ENCODE measurements around the gene ZMAT1. TPM values are rescaled to one million over a fixed set of nuclear protein-coding genes. Genes with fewer than 3 reads are reported as not detected.

ZMAT1 gene
- total RNA-seq, 2 experiments from 2014 or later: not detected

DNA sequence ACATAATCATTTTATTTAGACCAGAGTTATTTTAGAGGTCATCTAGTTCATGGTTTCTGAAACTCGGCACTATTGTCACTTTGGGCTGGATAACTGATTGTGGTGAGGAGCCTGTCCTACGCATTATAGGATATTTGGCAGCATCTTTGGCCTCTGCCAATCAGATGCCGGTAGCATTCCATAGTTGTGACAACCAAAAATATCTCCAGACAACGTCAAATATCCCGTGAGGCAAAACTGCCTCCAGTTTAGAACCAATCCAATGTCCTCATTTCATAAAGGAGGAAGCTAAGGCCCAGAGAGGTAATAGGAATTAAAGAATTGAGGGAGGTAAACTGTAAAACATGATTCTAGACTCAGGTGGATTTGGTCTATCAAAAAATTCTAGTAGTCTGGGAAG, 6.1 kb downstream of the ZMAT1 start:
- intact Hi-C loops (cut with micrococcal nuclease; ENCODE audit: unreplicated experiment): no loop called here
- DNase-seq (ENCODE audit: low spot score): no peak
- H3K4me2 ChIP-seq (ENCODE audit: low read length): no peak overlapping the region
- no peaks in the 10 kb centered on the region for H3K36me3 ChIP-seq (ENCODE audit: insufficient read depth, low read length)
- H3K4me3 ChIP-seq (ENCODE audit: low read depth, low read length, poor library complexity, severe bottlenecking): no peak overlapping the region
- no peak overlapping the region for H3K27ac ChIP-seq (ENCODE audit: low read depth, low read length, poor library complexity, severe bottlenecking)
- H3K4me1 ChIP-seq (ENCODE audit: insufficient read depth, low read length, poor library complexity, severe bottlenecking): no peaks in the 10 kb centered on the region
- H4K20me1 ChIP-seq (ENCODE audit: insufficient read depth, low read length): no peaks in the 10 kb centered on the region
- no peaks in the 10 kb centered on the region for H3K9me2 ChIP-seq (ENCODE audit: insufficient read depth, low read length)
- no peaks in the 10 kb centered on the region for H3K79me2 ChIP-seq (ENCODE audit: insufficient read depth, low read depth, low read length)
- POLR2A ChIA-PET: no interaction called here
- no peaks in the 10 kb centered on the region for H3K9me3 ChIP-seq (ENCODE audit: low read length)
- no peak for TF ChIP-seq EZH2phosphoT487 (IDR thresholded peaks at IDR 0.05; ENCODE audit: borderline replicate concordance, low read depth, low read length)
- TF ChIP-seq, protein P1, sequence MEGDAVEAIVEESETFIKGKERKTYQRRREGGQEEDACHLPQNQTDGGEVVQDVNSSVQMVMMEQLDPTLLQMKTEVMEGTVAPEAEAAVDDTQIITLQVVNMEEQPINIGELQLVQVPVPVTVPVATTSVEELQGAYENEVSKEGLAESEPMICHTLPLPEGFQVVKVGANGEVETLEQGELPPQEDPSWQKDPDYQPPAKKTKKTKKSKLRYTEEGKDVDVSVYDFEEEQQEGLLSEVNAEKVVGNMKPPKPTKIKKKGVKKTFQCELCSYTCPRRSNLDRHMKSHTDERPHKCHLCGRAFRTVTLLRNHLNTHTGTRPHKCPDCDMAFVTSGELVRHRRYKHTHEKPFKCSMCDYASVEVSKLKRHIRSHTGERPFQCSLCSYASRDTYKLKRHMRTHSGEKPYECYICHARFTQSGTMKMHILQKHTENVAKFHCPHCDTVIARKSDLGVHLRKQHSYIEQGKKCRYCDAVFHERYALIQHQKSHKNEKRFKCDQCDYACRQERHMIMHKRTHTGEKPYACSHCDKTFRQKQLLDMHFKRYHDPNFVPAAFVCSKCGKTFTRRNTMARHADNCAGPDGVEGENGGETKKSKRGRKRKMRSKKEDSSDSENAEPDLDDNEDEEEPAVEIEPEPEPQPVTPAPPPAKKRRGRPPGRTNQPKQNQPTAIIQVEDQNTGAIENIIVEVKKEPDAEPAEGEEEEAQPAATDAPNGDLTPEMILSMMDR (conservative IDR thresholded peaks at IDR 0.05; ENCODE audit: low read length): no peak
- H2AFZ ChIP-seq (ENCODE audit: low read length): no peak overlapping the region
- CTCF ChIA-PET (ENCODE audit: unreplicated experiment): no interaction called here
- no TSS peak for BruUV-seq (replicated peaks)

GRCh38 chrX:101918751-101919150, 13.1 kb downstream of the ZMAT1 start:
- Histone ChIP-seq H3K79me2 (ENCODE audit: insufficient read depth, low read depth, low read length) (no peaks in the 10 kb centered on the region), H3K9me3 (ENCODE audit: low read length) (no peaks in the 10 kb centered on the region), H3K4me3 (ENCODE audit: low read depth, low read length, poor library complexity, severe bottlenecking) (no peak overlapping the region), H2AFZ (ENCODE audit: low read length) (no peak overlapping the region), H3K27ac (ENCODE audit: low read depth, low read length, poor library complexity, severe bottlenecking) (no peak overlapping the region), H4K20me1 (ENCODE audit: insufficient read depth, low read length) (no peaks in the 10 kb centered on the region), H3K9me2 (ENCODE audit: insufficient read depth, low read length) (no peaks in the 10 kb centered on the region), H3K4me1 (ENCODE audit: insufficient read depth, low read length, poor library complexity, severe bottlenecking) (no peaks in the 10 kb centered on the region), H3K4me2 (ENCODE audit: low read length) (no peak overlapping the region), H3K36me3 (ENCODE audit: insufficient read depth, low read length) (no peaks in the 10 kb centered on the region)
- TF ChIP-seq EZH2phosphoT487 (IDR thresholded peaks at IDR 0.05; ENCODE audit: borderline replicate concordance, low read depth, low read length): no peak
- TF ChIP-seq, protein P1 (conservative IDR thresholded peaks at IDR 0.05; ENCODE audit: low read length): no peak
- ChIA-PET CTCF (ENCODE audit: unreplicated experiment) (no interaction called here), POLR2A (no interaction called here)
- DNase-seq (ENCODE audit: low spot score): no peak
- intact Hi-C loops (cut with micrococcal nuclease; ENCODE audit: unreplicated experiment): no loop called here
- BruUV-seq (replicated peaks): no TSS peak

- Histone ChIP-seq H3K4me3 (ENCODE audit: low read depth, low read length, poor library complexity, severe bottlenecking) (no peak overlapping the region), H3K9me2 (ENCODE audit: insufficient read depth, low read length) (no peaks in the 10 kb centered on the region), H4K20me1 (ENCODE audit: insufficient read depth, low read length) (no peaks in the 10 kb centered on the region), H3K4me1 (ENCODE audit: insufficient read depth, low read length, poor library complexity, severe bottlenecking) (no peaks in the 10 kb centered on the region), H3K4me2 (ENCODE audit: low read length) (no peak overlapping the region), H3K9me3 (ENCODE audit: low read length) (no peaks in the 10 kb centered on the region), H3K27ac (ENCODE audit: low read depth, low read length, poor library complexity, severe bottlenecking) (no peak overlapping the region), H3K36me3 (ENCODE audit: insufficient read depth, low read length) (no peaks in the 10 kb centered on the region), H2AFZ (ENCODE audit: low read length) (no peak overlapping the region), H3K79me2 (ENCODE audit: insufficient read depth, low read depth, low read length) (no peaks in the 10 kb centered on the region)
- CTCF ChIA-PET (ENCODE audit: unreplicated experiment): no interaction called here
- POLR2A ChIA-PET: no interaction called here
- no TSS peak for BruUV-seq (replicated peaks)
- no peak for DNase-seq (ENCODE audit: low spot score)
- TF ChIP-seq EZH2phosphoT487 (IDR thresholded peaks at IDR 0.05; ENCODE audit: borderline replicate concordance, low read depth, low read length): no peak
- TF ChIP-seq, protein P1 (conservative IDR thresholded peaks at IDR 0.05; ENCODE audit: low read length): no peak
- intact Hi-C loops (cut with micrococcal nuclease; ENCODE audit: unreplicated experiment): no loop called here
These were observed 25.6 kb downstream of the ZMAT1 start for GRCh38 chrX:101906136-101906796.

All from OCI-LY7 (cell line).